Measurements from ENCODE around the gene KDM2A.
"Not testable (repeated sequence)": the region's sequence is repeated elsewhere in the genome, so short reads cannot be mapped to it uniquely, and the experiment has no call there.

The KDM2A gene

DNA sequence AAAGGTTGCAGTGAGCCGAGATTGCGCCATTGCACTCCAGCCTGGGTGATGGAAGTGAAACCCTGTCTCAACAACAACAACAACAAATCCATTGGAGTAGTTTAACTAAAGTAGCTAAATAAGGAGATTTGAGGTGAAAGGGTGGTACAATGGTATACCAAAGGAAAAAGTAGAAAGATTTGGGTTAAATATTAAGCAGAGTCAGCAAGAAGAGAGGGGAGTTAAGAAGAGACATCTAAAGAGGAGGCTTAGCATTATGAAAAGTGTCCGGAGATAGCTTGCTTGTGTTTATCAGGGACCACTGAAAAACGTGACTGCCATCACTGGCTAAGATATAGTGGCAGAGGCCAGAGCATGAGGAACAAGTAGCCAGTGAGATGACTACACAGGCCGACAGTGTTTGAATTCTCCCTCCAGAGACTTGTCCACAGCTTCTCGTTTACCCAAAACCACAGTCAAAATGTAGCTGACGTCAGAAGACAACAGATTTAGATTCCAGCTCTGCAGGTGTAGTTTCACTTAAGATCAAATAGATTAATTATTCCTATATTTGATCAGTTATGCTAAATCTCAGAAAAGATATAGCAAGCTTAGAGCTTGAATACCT, 114.6 kb downstream of the KDM2A start (continued):
- TF ChIP-seq PRDM10 (tag by site-specific recombination; IDR thresholded peaks at IDR 0.05) (no peak), ZNF280C (tag by site-specific recombination; IDR thresholded peaks at IDR 0.05) (no peak), ZNF366 (tag by site-specific recombination; conservative IDR thresholded peaks at IDR 0.05) (no peak), ZNF133 (tag by site-specific recombination; IDR thresholded peaks at IDR 0.05) (no peak), ZNF169 (tag by site-specific recombination; IDR thresholded peaks at IDR 0.05) (no peak), ZNF19 (tag by site-specific recombination; IDR thresholded peaks at IDR 0.05; ENCODE audit: low read depth) (no peak), HOXD13 (CRISPR knock-in tag; IDR thresholded peaks at IDR 0.05; ENCODE audit: borderline replicate concordance) (no peak)

DNA sequence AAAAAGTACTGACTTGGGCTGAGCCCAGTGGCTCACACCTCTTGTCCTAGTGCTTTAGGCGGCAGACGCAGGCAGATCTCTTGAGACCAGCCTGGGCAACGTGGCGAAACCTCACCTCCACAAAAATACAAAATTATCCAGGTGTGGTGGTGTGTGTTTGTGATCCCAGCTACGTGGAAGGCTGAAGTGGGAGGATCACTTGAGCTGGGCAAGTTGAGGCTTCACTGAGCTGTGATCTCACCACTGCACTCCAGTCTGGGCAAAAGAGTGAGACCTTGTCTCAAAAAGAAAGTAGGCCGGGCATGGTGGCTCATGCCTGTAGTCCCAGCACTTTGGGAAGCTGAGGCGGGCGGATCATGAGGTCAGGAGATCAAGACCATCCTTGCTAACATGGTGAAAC, 115.5 kb downstream of the KDM2A start:
- H3K36me3 ChIP-seq (ENCODE audit: control insufficient read depth in 2 of 2, insufficient read depth in 1 of 2, low read length in 2 of 2): peaks cover 4 to 27% of the 10 kb centered on the region in 2 experiments; a peak in 2 of 3 replicates
- H3K9me3 ChIP-seq (ENCODE audit: control insufficient read depth, insufficient read depth, low read depth, low read length); H3K4me1 ChIP-seq (ENCODE audit: control insufficient read depth, insufficient read depth, low read length); H3K27ac ChIP-seq (ENCODE audit: extremely low read depth, low read depth, low read length); POLR2A ChIA-PET; H3K4me3 ChIP-seq (ENCODE audit: low read depth, low read length): not testable (repeated sequence)
- CTCF ChIA-PET: interaction anchor here (0.7 kb wide), 1 partner anchor 498 kb away, joined by 7 read pairs; no protein-coding TSS in a partner anchor

- H3K36me3 ChIP-seq (ENCODE audit: control insufficient read depth in 2 of 2, insufficient read depth in 1 of 2, low read length in 2 of 2): peaks cover 4 to 8% of the 10 kb centered on the region in 2 experiments; a peak in 2 of 3 replicates
- ChIA-PET POLR2A (no interaction called here), CTCF (interaction anchor here (0.5 kb wide), 2 partner anchors 180 to 874 kb away, joined by 3 to 4 read pairs; no protein-coding TSS in a partner anchor)
- H3K9me3 ChIP-seq (ENCODE audit: control insufficient read depth, insufficient read depth, low read depth, low read length): no peaks in the 10 kb centered on the region
- TF ChIP-seq ZNF311 (tag by site-specific recombination; IDR thresholded peaks at IDR 0.05; ENCODE audit: borderline replicate concordance) (no peak), PRDM1 (tag by site-specific recombination; IDR thresholded peaks at IDR 0.05) (no peak), KLF1 (tag by site-specific recombination; IDR thresholded peaks at IDR 0.05) (no peak), ZNF121 (tag by site-specific recombination; IDR thresholded peaks at IDR 0.05) (peak; percentile 60; the same call in 1 of the 2 replicates)
- TF ChIP-seq, protein P1, sequence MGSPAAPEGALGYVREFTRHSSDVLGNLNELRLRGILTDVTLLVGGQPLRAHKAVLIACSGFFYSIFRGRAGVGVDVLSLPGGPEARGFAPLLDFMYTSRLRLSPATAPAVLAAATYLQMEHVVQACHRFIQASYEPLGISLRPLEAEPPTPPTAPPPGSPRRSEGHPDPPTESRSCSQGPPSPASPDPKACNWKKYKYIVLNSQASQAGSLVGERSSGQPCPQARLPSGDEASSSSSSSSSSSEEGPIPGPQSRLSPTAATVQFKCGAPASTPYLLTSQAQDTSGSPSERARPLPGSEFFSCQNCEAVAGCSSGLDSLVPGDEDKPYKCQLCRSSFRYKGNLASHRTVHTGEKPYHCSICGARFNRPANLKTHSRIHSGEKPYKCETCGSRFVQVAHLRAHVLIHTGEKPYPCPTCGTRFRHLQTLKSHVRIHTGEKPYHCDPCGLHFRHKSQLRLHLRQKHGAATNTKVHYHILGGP (tag by site-specific recombination; IDR thresholded peaks at IDR 0.05): no peak
- peaks cover 5% of the 10 kb centered on the region; the same call in 1 of the 2 replicates for H3K4me1 ChIP-seq (ENCODE audit: control insufficient read depth, insufficient read depth, low read length)
- no peak overlapping the region for H3K4me3 ChIP-seq (ENCODE audit: low read depth, low read length)
- no peak overlapping the region for H3K27ac ChIP-seq (ENCODE audit: extremely low read depth, low read depth, low read length)
Measured at GRCh38 chr11:67237574-67237973, 118.5 kb downstream of the KDM2A start.
